Stimulated activated CD4-positive, alpha-beta T cell treated with anti-CD3 and anti-CD28 coated beads, Interleukin-4, amount 100 ng/mL, for 4 hours (primary cell): ENCODE data around the gene HDAC7.

ENCODE experiments used
- DNase-seq, 2 experiments: peaks; one replicate each; pipeline ENCODE4 v3.0.0-alpha.2; 2020

Gene HDAC7

GRCh38 chr12:47791351-47791746 is 28.4 kb downstream of the HDAC7 start:
- no peak for DNase-seq

GRCh38 chr12:47790676-47791350 is 28.9 kb downstream of the HDAC7 start:
- no peak for DNase-seq

GRCh38 chr12:47789712-47790489 is 29.8 kb downstream of the HDAC7 start:
- no peak for DNase-seq

GRCh38 chr12:47789141-47789540 is 30.6 kb downstream of the HDAC7 start:
- no peak for DNase-seq

- DNase-seq = no peak
These were observed 31.9 kb downstream of the HDAC7 start for GRCh38 chr12:47787596-47788319.

- no peak for DNase-seq
These were observed 32.9 kb downstream of the HDAC7 start for GRCh38 chr12:47786662-47787280.

- DNase-seq = no peak
These were observed 33.6 kb downstream of the HDAC7 start for GRCh38 chr12:47785887-47786661.

GRCh38 chr12:47785036-47785886 is 34.4 kb downstream of the HDAC7 start:
- no peak for DNase-seq

GRCh38 chr12:47783821-47784819 is 35.6 kb downstream of the HDAC7 start:
- no peak for DNase-seq

- no peak for DNase-seq
These were observed 36.5 kb downstream of the HDAC7 start for GRCh38 chr12:47783024-47783755.

GRCh38 chr12:47782372-47782770 is 37.3 kb downstream of the HDAC7 start:
- DNase-seq = no peak

- DNase-seq = no peak
These were observed 38.0 kb downstream of the HDAC7 start for GRCh38 chr12:47781479-47782371.

GRCh38 chr12:47779943-47780504 is 39.7 kb downstream of the HDAC7 start:
- no peak for DNase-seq

GRCh38 chr12:47779301-47779942 is 40.3 kb downstream of the HDAC7 start:
- peak; percentile 87 to 94 for DNase-seq

- no peak for DNase-seq
These were observed 40.8 kb downstream of the HDAC7 start for GRCh38 chr12:47778881-47779280.

- DNase-seq = no peak
These were observed 41.8 kb downstream of the HDAC7 start for GRCh38 chr12:47777741-47778558.

- DNase-seq = no peak
These were observed 42.6 kb downstream of the HDAC7 start for GRCh38 chr12:47777151-47777550.
